Panc1 (cell line): ENCODE measurements around the gene OPN5. TPM values are rescaled to one million over a fixed set of nuclear protein-coding genes. Genes with fewer than 3 reads are reported as not detected.

Experiments used
- ATAC-seq: fragments of 200-7000 bp; cut with Tn5 transposase; 2 replicates; pipeline ENCODE4 v1.9.1; 2020; ENCODE audit warnings: mild to moderate bottlenecking, moderate library complexity
- BruUV-seq: library from RNA; stranded (reverse); fragments of 400-500 nt; replicated peaks from 2 replicates; lab custom pipeline; 2021; lab: Mats Ljungman, UMichigan
- CTCF ChIA-PET: fragments of 300-600 bp; sonication (Branson Sonifier 250); formaldehyde crosslinking; loops from one replicate; lab custom pipeline; 2022; ENCODE audit warnings: antibody characterized with exemption; lab: Charles Lee
- POLR2A ChIA-PET: fragments of 300-600 bp; sonication (Branson Sonifier 250); formaldehyde crosslinking; loops from one replicate; lab custom pipeline; 2022; ENCODE audit warnings: antibody characterized with exemption; lab: Charles Lee
- DNase-seq: peaks from one replicate; pipeline ENCODE4 v3.0.0-alpha.2; 2010; ENCODE audit warnings: low read depth, low spot score
- H3K27ac ChIP-seq: 2 replicates; pipeline ENCODE4 v1.5.1; 2011; ENCODE audit warnings: mild to moderate bottlenecking, low read length, inconsistent platforms
- H3K27me3 ChIP-seq: fragments of 200-500 bp; sonication (Bioruptor generic); 2 replicates; pipeline ENCODE4 v1.6.0; 2014; ENCODE audit warnings: low read length, inconsistent platforms; ENCODE audit not compliant: control insufficient read depth, insufficient read depth
- H3K36me3 ChIP-seq: fragments of 200-500 bp; sonication (Bioruptor generic); 2 replicates; pipeline ENCODE4 v1.5.1; 2014; ENCODE audit warnings: inconsistent platforms, mild to moderate bottlenecking, low read length, moderate library complexity; ENCODE audit not compliant: control insufficient read depth, insufficient read depth
- H3K4me1 ChIP-seq: 2 replicates; pipeline ENCODE4 v1.5.1; 2011; ENCODE audit warnings: inconsistent platforms, mild to moderate bottlenecking, low read length, moderate library complexity; ENCODE audit not compliant: control insufficient read depth, insufficient read depth
- H3K4me3 ChIP-seq, 2 experiments: 2 replicates each; pipeline ENCODE4 v1.5.1; 2011 to 2012; ENCODE audit warnings: low read depth in 2 of 2, low read length in 2 of 2, mild to moderate bottlenecking in 2 of 2, inconsistent platforms in 1 of 2, moderate library complexity in 1 of 2
- H3K9me3 ChIP-seq: fragments of 200-500 bp; sonication (Bioruptor generic); 2 replicates; pipeline ENCODE4 v1.5.1; 2014; ENCODE audit warnings: low read depth, mild to moderate bottlenecking, inconsistent platforms, low read length, moderate library complexity; ENCODE audit not compliant: control insufficient read depth, insufficient read depth
- CTCF ChIP-seq: fragments of 450-650 bp; IDR thresholded peaks from 2 replicates; pipeline ENCODE4 v1.5.1; 2017; ENCODE audit warnings: mild to moderate bottlenecking
- POLR2AphosphoS5 ChIP-seq: IDR thresholded peaks from 2 replicates; pipeline ENCODE4 v1.6.1; 2012; ENCODE audit warnings: mild to moderate bottlenecking, low read depth, low read length, moderate library complexity
- REST ChIP-seq, 2 experiments: IDR thresholded peaks; 2 replicates each; pipeline ENCODE4 v1.6.1; 2011 to 2012; ENCODE audit warnings: low read depth in 2 of 2, control low read depth in 1 of 2, low read length in 1 of 2, mild to moderate bottlenecking in 1 of 2, moderate library complexity in 1 of 2; ENCODE audit not compliant: insufficient read depth in 1 of 2
- SIN3A ChIP-seq: IDR thresholded peaks from 2 replicates; pipeline ENCODE4 v1.6.1; 2012; ENCODE audit warnings: low read depth, mild to moderate bottlenecking, low read length, moderate library complexity, borderline replicate concordance; ENCODE audit not compliant: insufficient read depth
- TCF7L2 ChIP-seq: IDR thresholded peaks from 2 replicates; pipeline ENCODE4 v1.6.1; 2011; ENCODE audit warnings: mild to moderate bottlenecking, low read depth, low read length, inconsistent platforms
- in situ Hi-C: cut with HindIII; loops from 2 replicates; pipeline ENCODE4 v1.10.0; 2016; ENCODE audit warnings: low sequenced_read_pairs, low pct_unique_long_range_greater_than_20kb
- intact Hi-C: fragments of 100-400 bp; cut with micrococcal nuclease; formaldehyde crosslinking; loops from one replicate; pipeline ENCODE4 v1.10.0; 2022; ENCODE audit not compliant: unreplicated experiment
- total RNA-seq: library from RNA; stranded (reverse); gene quantifications from one replicate; pipeline ENCODE4 v1.2.1, GENCODE V29; 2021; ENCODE audit not compliant: unreplicated experiment

OPN5 gene
- total RNA-seq, 1 experiment from 2014 or later, result not detected

- in situ Hi-C loops, result no loop called here
- no TSS peak for BruUV-seq
- POLR2A ChIA-PET, result no interaction called here
These were observed 15.4 kb upstream of the OPN5 start for GRCh38 chr6:47766445-47766844.

GRCh38 chr6:47767102-47767501 lies 14.7 kb upstream of the OPN5 start:
- H3K9me3 ChIP-seq, result no peaks in the 10 kb centered on the region
- no peak overlapping the region for H3K4me3 ChIP-seq
- no peak overlapping the region for H3K27ac ChIP-seq
- intact Hi-C loops (no loop called here), in situ Hi-C loops (no loop called here)
- POLR2A ChIA-PET, result no interaction called here
- TF ChIP-seq SIN3A (no peak), CTCF (no peak), REST (IDR thresholded peaks at IDR 0.05; ENCODE audit: insufficient read depth in 1 of 2, low read depth in 2 of 2, low read length in 1 of 2) (no peak), POLR2AphosphoS5 (no peak), TCF7L2 (no peak)
- BruUV-seq, result no TSS peak
- H3K27me3 ChIP-seq, result no peaks in the 10 kb centered on the region
- ATAC-seq, result no peak
- H3K36me3 ChIP-seq, result no peaks in the 10 kb centered on the region
- CTCF ChIA-PET, result no interaction called here
- DNase-seq, result no peak
- H3K4me1 ChIP-seq, result no peaks in the 10 kb centered on the region

More at GRCh38 chr6:47766445-47766844, 15.4 kb upstream of the OPN5 start:
- Histone ChIP-seq H3K27ac (no peak overlapping the region), H3K27me3 (no peaks in the 10 kb centered on the region), H3K4me3 (no peak overlapping the region), H3K4me1 (no peaks in the 10 kb centered on the region), H3K9me3 (no peaks in the 10 kb centered on the region), H3K36me3 (no peaks in the 10 kb centered on the region)
- ATAC-seq (no peak), DNase-seq (no peak)
- intact Hi-C loops, result no loop called here
- TF ChIP-seq TCF7L2 (no peak), SIN3A (no peak), POLR2AphosphoS5 (no peak), REST (IDR thresholded peaks at IDR 0.05; ENCODE audit: insufficient read depth in 1 of 2, low read depth in 2 of 2, low read length in 1 of 2) (no peak), CTCF (no peak)
- CTCF ChIA-PET, result no interaction called here
